ENCODE data around the gene CYP2S1. TPM values are rescaled to one million over a fixed set of nuclear protein-coding genes. Genes with fewer than 3 reads are reported as not detected.
"Not testable (repeated sequence)": the region's sequence is repeated elsewhere in the genome, so short reads cannot be mapped to it uniquely, and the experiment has no call there.

CYP2S1 gene
- polyA plus RNA-seq, 4 donors: 33.7 to 76.7 (median 59.4) TPM

- Histone ChIP-seq H3K4me3 (ENCODE audit: low read depth in 1 of 3, low read length in 3 of 3) (peak overlapping the region in 2 of 3 donors; percentile 49 to 52), H3K4me1 (ENCODE audit: control insufficient read depth in 3 of 3, insufficient read depth in 2 of 3, low read depth in 1 of 3, low read length in 2 of 3) (peaks cover 0 to 16% (median 0%) of the 10 kb centered on the region in 3 donors), H3K27me3 (ENCODE audit: control insufficient read depth in 3 of 3, insufficient read depth in 3 of 3, low read length in 3 of 3) (no peaks in the 10 kb centered on the region), H3K9me3 (ENCODE audit: control insufficient read depth in 2 of 2, insufficient read depth in 1 of 2, low read depth in 1 of 2, low read length in 1 of 2) (no peaks in the 10 kb centered on the region), H3K36me3 (ENCODE audit: control insufficient read depth in 3 of 3, insufficient read depth in 2 of 3, low read depth in 1 of 3, low read length in 3 of 3) (peaks cover 0 to 16% (median 0%) of the 10 kb centered on the region in 3 donors), H3K27ac (ENCODE audit: low read depth in 1 of 3, low read length in 2 of 3) (peak overlapping the region; percentile 51 to 87 (median 84))
- DNase-seq (peak; percentile 89 to 94), FAIRE-seq (no peak)
- WGBS, 3 donors: 1 to 4% (median 4%) methylated on average over 44 to 67 of the region's 67 CpGs
Observed at GRCh38 chr19:41226053-41226873, 33.2 kb downstream of the CYP2S1 start.

- H3K4me1 ChIP-seq (ENCODE audit: control insufficient read depth in 3 of 3, insufficient read depth in 2 of 3, low read depth in 1 of 3, low read length in 2 of 3): peaks cover 0 to 16% (median 0%) of the 10 kb centered on the region in 3 donors
- H3K9me3 ChIP-seq (ENCODE audit: control insufficient read depth in 2 of 2, insufficient read depth in 1 of 2, low read depth in 1 of 2, low read length in 1 of 2): no peaks in the 10 kb centered on the region
- H3K27me3 ChIP-seq (ENCODE audit: control insufficient read depth in 3 of 3, insufficient read depth in 3 of 3, low read length in 3 of 3): no peaks in the 10 kb centered on the region
- peak overlapping the region; percentile 51 to 87 (median 84) for H3K27ac ChIP-seq (ENCODE audit: low read depth in 1 of 3, low read length in 2 of 3)
- WGBS, 3 donors: 33 to 52% (median 38%) methylated on average over 9 of the region's 9 CpGs
- FAIRE-seq: no peak
- no peak for DNase-seq
- H3K4me3 ChIP-seq (ENCODE audit: low read depth in 1 of 3, low read length in 3 of 3): peak overlapping the region in 2 of 3 donors; percentile 49 to 52
- peaks cover 0 to 11% (median 0%) of the 10 kb centered on the region in 3 donors for H3K36me3 ChIP-seq (ENCODE audit: control insufficient read depth in 3 of 3, insufficient read depth in 2 of 3, low read depth in 1 of 3, low read length in 3 of 3)
Observed at GRCh38 chr19:41226874-41227390, 33.9 kb downstream of the CYP2S1 start.

- H3K4me3 ChIP-seq (ENCODE audit: low read depth in 1 of 3, low read length in 3 of 3): no peak overlapping the region
- 80 to 92% (median 81%) methylated on average over 3 of the region's 3 CpGs for WGBS, 3 donors
- FAIRE-seq: no peak
Observed at GRCh38 chr19:41228486-41228885, 35.5 kb downstream of the CYP2S1 start.

GRCh38 chr19:41229338-41229737 is 36.3 kb downstream of the CYP2S1 start:
- 81 to 90% (median 88%) methylated on average over 5 of the region's 5 CpGs for WGBS, 3 donors
- Histone ChIP-seq H3K36me3 (ENCODE audit: control insufficient read depth in 3 of 3, insufficient read depth in 2 of 3, low read depth in 1 of 3, low read length in 3 of 3) (peaks cover 0 to 10% (median 0%) of the 10 kb centered on the region in 3 donors), H3K4me1 (ENCODE audit: control insufficient read depth in 3 of 3, insufficient read depth in 2 of 3, low read depth in 1 of 3, low read length in 2 of 3) (peaks cover 0 to 16% (median 0%) of the 10 kb centered on the region in 3 donors)
- not testable (repeated sequence) for H3K27ac ChIP-seq (ENCODE audit: low read depth in 1 of 3, low read length in 2 of 3); H3K9me3 ChIP-seq (ENCODE audit: control insufficient read depth in 2 of 2, insufficient read depth in 1 of 2, low read depth in 1 of 2, low read length in 1 of 2); H3K27me3 ChIP-seq (ENCODE audit: control insufficient read depth in 3 of 3, insufficient read depth in 3 of 3, low read length in 3 of 3); FAIRE-seq; H3K4me3 ChIP-seq (ENCODE audit: low read depth in 1 of 3, low read length in 3 of 3); DNase-seq

More at GRCh38 chr19:41228486-41228885, 35.5 kb downstream of the CYP2S1 start:
- H3K27me3 ChIP-seq (ENCODE audit: control insufficient read depth in 3 of 3, insufficient read depth in 3 of 3, low read length in 3 of 3): no peaks in the 10 kb centered on the region
- H3K36me3 ChIP-seq (ENCODE audit: control insufficient read depth in 3 of 3, insufficient read depth in 2 of 3, low read depth in 1 of 3, low read length in 3 of 3): peaks cover 0 to 10% (median 0%) of the 10 kb centered on the region in 3 donors
- H3K4me1 ChIP-seq (ENCODE audit: control insufficient read depth in 3 of 3, insufficient read depth in 2 of 3, low read depth in 1 of 3, low read length in 2 of 3): peaks cover 0 to 16% (median 0%) of the 10 kb centered on the region in 3 donors
- H3K9me3 ChIP-seq (ENCODE audit: control insufficient read depth in 2 of 2, insufficient read depth in 1 of 2, low read depth in 1 of 2, low read length in 1 of 2): no peaks in the 10 kb centered on the region
- H3K27ac ChIP-seq (ENCODE audit: low read depth in 1 of 3, low read length in 2 of 3): no peak overlapping the region
- no peak for DNase-seq

- H3K4me3 ChIP-seq (ENCODE audit: low read depth in 1 of 3, low read length in 3 of 3): no peak overlapping the region
- DNase-seq (no peak), FAIRE-seq (no peak)
- 89 to 100% (median 97%) methylated on average over 3 of the region's 3 CpGs for WGBS, 3 donors
- H3K36me3 ChIP-seq (ENCODE audit: control insufficient read depth in 3 of 3, insufficient read depth in 2 of 3, low read depth in 1 of 3, low read length in 3 of 3): peaks cover 0 to 13% (median 0%) of the 10 kb centered on the region in 3 donors
- H3K27me3 ChIP-seq (ENCODE audit: control insufficient read depth in 3 of 3, insufficient read depth in 3 of 3, low read length in 3 of 3): no peaks in the 10 kb centered on the region
- peaks cover 0 to 16% (median 0%) of the 10 kb centered on the region in 3 donors for H3K4me1 ChIP-seq (ENCODE audit: control insufficient read depth in 3 of 3, insufficient read depth in 2 of 3, low read depth in 1 of 3, low read length in 2 of 3)
- no peaks in the 10 kb centered on the region for H3K9me3 ChIP-seq (ENCODE audit: control insufficient read depth in 2 of 2, insufficient read depth in 1 of 2, low read depth in 1 of 2, low read length in 1 of 2)
- H3K27ac ChIP-seq (ENCODE audit: low read depth in 1 of 3, low read length in 2 of 3): no peak overlapping the region
Observed at GRCh38 chr19:41230067-41230857, 37.2 kb downstream of the CYP2S1 start.

- 88 to 98% (median 93%) methylated on average over 8 of the region's 8 CpGs for WGBS, 3 donors
- Histone ChIP-seq H3K36me3 (ENCODE audit: control insufficient read depth in 3 of 3, insufficient read depth in 2 of 3, low read depth in 1 of 3, low read length in 3 of 3) (peaks cover 0 to 13% (median 0%) of the 10 kb centered on the region in 3 donors), H3K4me1 (ENCODE audit: control insufficient read depth in 3 of 3, insufficient read depth in 2 of 3, low read depth in 1 of 3, low read length in 2 of 3) (peaks cover 0 to under 1% (median 0%) of the 10 kb centered on the region in 3 donors), H3K4me3 (ENCODE audit: low read depth in 1 of 3, low read length in 3 of 3) (no peak overlapping the region), H3K9me3 (ENCODE audit: control insufficient read depth in 2 of 2, insufficient read depth in 1 of 2, low read depth in 1 of 2, low read length in 1 of 2) (no peaks in the 10 kb centered on the region), H3K27ac (ENCODE audit: low read depth in 1 of 3, low read length in 2 of 3) (no peak overlapping the region), H3K27me3 (ENCODE audit: control insufficient read depth in 3 of 3, insufficient read depth in 3 of 3, low read length in 3 of 3) (no peaks in the 10 kb centered on the region)
- FAIRE-seq (no peak), DNase-seq (no peak)
Observed at GRCh38 chr19:41232686-41233085, 39.7 kb downstream of the CYP2S1 start.

GRCh38 chr19:41233748-41234240 is 40.8 kb downstream of the CYP2S1 start:
- FAIRE-seq (no peak), DNase-seq (no peak)
- peaks cover 0 to 18% (median 0%) of the 10 kb centered on the region in 3 donors for H3K36me3 ChIP-seq (ENCODE audit: control insufficient read depth in 3 of 3, insufficient read depth in 2 of 3, low read depth in 1 of 3, low read length in 3 of 3)
- H3K27me3 ChIP-seq (ENCODE audit: control insufficient read depth in 3 of 3, insufficient read depth in 3 of 3, low read length in 3 of 3): no peaks in the 10 kb centered on the region
- no peak overlapping the region for H3K27ac ChIP-seq (ENCODE audit: low read depth in 1 of 3, low read length in 2 of 3)
- no peaks in the 10 kb centered on the region for H3K4me1 ChIP-seq (ENCODE audit: control insufficient read depth in 3 of 3, insufficient read depth in 2 of 3, low read depth in 1 of 3, low read length in 2 of 3)
- no peaks in the 10 kb centered on the region for H3K9me3 ChIP-seq (ENCODE audit: control insufficient read depth in 2 of 2, insufficient read depth in 1 of 2, low read depth in 1 of 2, low read length in 1 of 2)
- H3K4me3 ChIP-seq (ENCODE audit: low read depth in 1 of 3, low read length in 3 of 3): no peak overlapping the region
- WGBS, 3 donors: 64 to 74% (median 70%) methylated on average over 4 of the region's 4 CpGs

All from small intestine (tissue), 7 donors.